ENCODE data around the gene PDE4D.

The PDE4D gene

GRCh38 chr5:59698207-59699178 is 195.0 kb downstream of the PDE4D start:
- Histone ChIP-seq H3K4me3 (replicated peaks; ENCODE audit: low read depth, low read length) (no peak overlapping the region), H3K27me3 (replicated peaks; ENCODE audit: control insufficient read depth, insufficient read depth, low read length) (no peaks in the 10 kb centered on the region), H3K36me3 (ENCODE audit: control insufficient read depth, insufficient read depth, low read length) (no peaks in the 10 kb centered on the region)
- no peak for TF ChIP-seq CTCF (IDR thresholded peaks at IDR 0.05; ENCODE audit: insufficient read depth, low read length, poor library complexity, severe bottlenecking)
- DNase-seq (ENCODE audit: extremely low read depth, insufficient read length), result no peak

- Histone ChIP-seq H3K4me3 (replicated peaks; ENCODE audit: low read depth, low read length) (no peak overlapping the region), H3K36me3 (ENCODE audit: control insufficient read depth, insufficient read depth, low read length) (no peaks in the 10 kb centered on the region), H3K27me3 (replicated peaks; ENCODE audit: control insufficient read depth, insufficient read depth, low read length) (no peaks in the 10 kb centered on the region)
- no peak for DNase-seq (ENCODE audit: extremely low read depth, insufficient read length)
- TF ChIP-seq CTCF (IDR thresholded peaks at IDR 0.05; ENCODE audit: insufficient read depth, low read length, poor library complexity, severe bottlenecking), result no peak
Observed at GRCh38 chr5:59694411-59694810, 199.1 kb downstream of the PDE4D start.

- Histone ChIP-seq H3K4me3 (replicated peaks; ENCODE audit: low read depth, low read length) (no peak overlapping the region), H3K36me3 (ENCODE audit: control insufficient read depth, insufficient read depth, low read length) (no peaks in the 10 kb centered on the region)
- no peak for TF ChIP-seq CTCF (IDR thresholded peaks at IDR 0.05; ENCODE audit: insufficient read depth, low read length, poor library complexity, severe bottlenecking)
Observed at GRCh38 chr5:59693492-59694309, 199.8 kb downstream of the PDE4D start.

GRCh38 chr5:59685793-59686192 is 207.7 kb downstream of the PDE4D start:
- TF ChIP-seq CTCF (IDR thresholded peaks at IDR 0.05; ENCODE audit: insufficient read depth, low read length, poor library complexity, severe bottlenecking), result peak; percentile 5
- H3K27me3 ChIP-seq (replicated peaks; ENCODE audit: control insufficient read depth, insufficient read depth, low read length), result no peaks in the 10 kb centered on the region
- H3K4me3 ChIP-seq (replicated peaks; ENCODE audit: low read depth, low read length), result no peak overlapping the region
- no peaks in the 10 kb centered on the region for H3K36me3 ChIP-seq (ENCODE audit: control insufficient read depth, insufficient read depth, low read length)
- peak; percentile 8 for DNase-seq (ENCODE audit: extremely low read depth, insufficient read length)

More at GRCh38 chr5:59693492-59694309, 199.8 kb downstream of the PDE4D start:
- no peaks in the 10 kb centered on the region for H3K27me3 ChIP-seq (replicated peaks; ENCODE audit: control insufficient read depth, insufficient read depth, low read length)
- DNase-seq (ENCODE audit: extremely low read depth, insufficient read length), result no peak

GRCh38 chr5:59685191-59685530 is 208.4 kb downstream of the PDE4D start:
- Histone ChIP-seq H3K4me3 (replicated peaks; ENCODE audit: low read depth, low read length) (no peak overlapping the region), H3K36me3 (ENCODE audit: control insufficient read depth, insufficient read depth, low read length) (no peaks in the 10 kb centered on the region), H3K27me3 (replicated peaks; ENCODE audit: control insufficient read depth, insufficient read depth, low read length) (no peaks in the 10 kb centered on the region)
- DNase-seq (ENCODE audit: extremely low read depth, insufficient read length), result no peak
- TF ChIP-seq CTCF (IDR thresholded peaks at IDR 0.05; ENCODE audit: insufficient read depth, low read length, poor library complexity, severe bottlenecking), result no peak
